ENCODE results near the gene LGALS1.

Gene LGALS1

GRCh38 chr22:37658133-37659065, 17.0 kb upstream of the LGALS1 start, which contains the start of gene PDXP:
TSS of gene PDXP (plus strand) at chr22:37658723. CDS start at chr22:37658783, 60 bp downstream.
- peak; percentile 97 for DNase-seq (ENCODE audit: low spot score)
- in situ Hi-C loops (cut with MboI; ENCODE audit: low sequenced_read_pairs, unreplicated experiment) = no loop called here
- TF ChIP-seq, protein P1, sequence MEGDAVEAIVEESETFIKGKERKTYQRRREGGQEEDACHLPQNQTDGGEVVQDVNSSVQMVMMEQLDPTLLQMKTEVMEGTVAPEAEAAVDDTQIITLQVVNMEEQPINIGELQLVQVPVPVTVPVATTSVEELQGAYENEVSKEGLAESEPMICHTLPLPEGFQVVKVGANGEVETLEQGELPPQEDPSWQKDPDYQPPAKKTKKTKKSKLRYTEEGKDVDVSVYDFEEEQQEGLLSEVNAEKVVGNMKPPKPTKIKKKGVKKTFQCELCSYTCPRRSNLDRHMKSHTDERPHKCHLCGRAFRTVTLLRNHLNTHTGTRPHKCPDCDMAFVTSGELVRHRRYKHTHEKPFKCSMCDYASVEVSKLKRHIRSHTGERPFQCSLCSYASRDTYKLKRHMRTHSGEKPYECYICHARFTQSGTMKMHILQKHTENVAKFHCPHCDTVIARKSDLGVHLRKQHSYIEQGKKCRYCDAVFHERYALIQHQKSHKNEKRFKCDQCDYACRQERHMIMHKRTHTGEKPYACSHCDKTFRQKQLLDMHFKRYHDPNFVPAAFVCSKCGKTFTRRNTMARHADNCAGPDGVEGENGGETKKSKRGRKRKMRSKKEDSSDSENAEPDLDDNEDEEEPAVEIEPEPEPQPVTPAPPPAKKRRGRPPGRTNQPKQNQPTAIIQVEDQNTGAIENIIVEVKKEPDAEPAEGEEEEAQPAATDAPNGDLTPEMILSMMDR (IDR thresholded peaks at IDR 0.05; ENCODE audit: borderline replicate concordance, control extremely low read depth, extremely low read depth, insufficient read depth, missing control alignments) = no peak

- TF ChIP-seq, protein P1 (IDR thresholded peaks at IDR 0.05; ENCODE audit: borderline replicate concordance, control extremely low read depth, extremely low read depth, insufficient read depth, missing control alignments) = no peak
- no peak for DNase-seq (ENCODE audit: low spot score)
- in situ Hi-C loops (cut with MboI; ENCODE audit: low sequenced_read_pairs, unreplicated experiment) = no loop called here
Measured at GRCh38 chr22:37659066-37659896, 16.2 kb upstream of the LGALS1 start.

DNA sequence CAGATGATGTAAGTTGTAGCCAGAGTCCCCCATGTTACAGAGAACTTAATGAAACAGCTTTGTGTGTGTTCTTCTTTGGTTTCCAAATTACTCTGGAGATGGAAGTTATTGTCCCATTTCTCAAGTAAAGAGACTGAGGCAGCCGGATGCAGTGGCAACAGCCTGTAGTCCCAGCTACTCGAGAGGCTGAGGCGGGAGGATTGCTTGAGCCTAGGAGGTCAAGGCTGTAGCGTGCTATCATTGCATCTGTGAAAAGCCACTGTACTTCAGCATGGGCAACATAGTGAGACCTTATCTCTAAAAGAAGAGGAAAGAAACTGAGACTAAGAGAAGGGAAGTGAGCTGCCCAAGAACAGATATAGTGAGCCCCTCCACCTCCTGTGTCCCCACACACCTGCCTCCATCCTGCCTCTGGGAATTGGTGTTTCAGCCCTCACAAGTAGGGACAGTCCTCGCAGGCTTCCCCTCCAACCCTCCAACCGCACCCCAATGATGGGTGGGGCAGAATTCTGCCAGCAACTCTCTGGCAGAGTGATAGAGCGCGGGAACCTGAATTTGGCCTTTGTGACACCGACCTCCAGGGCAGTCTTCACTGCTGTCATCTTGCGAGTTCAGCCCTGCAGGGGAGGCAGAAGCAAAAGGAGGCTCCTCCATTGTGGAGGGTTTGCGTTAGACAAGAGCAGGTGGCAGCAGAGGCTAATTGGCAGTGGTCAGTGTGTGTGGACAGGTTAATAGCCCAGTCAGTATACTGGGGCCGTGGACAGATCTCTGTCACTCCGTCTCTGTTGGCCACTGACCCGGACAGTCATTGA, 15.3 kb upstream of the LGALS1 start:
- in situ Hi-C loops (cut with MboI; ENCODE audit: low sequenced_read_pairs, unreplicated experiment) = no loop called here
- TF ChIP-seq, protein P1 (IDR thresholded peaks at IDR 0.05; ENCODE audit: borderline replicate concordance, control extremely low read depth, extremely low read depth, insufficient read depth, missing control alignments) = no peak
- no peak for DNase-seq (ENCODE audit: low spot score)

DNA sequence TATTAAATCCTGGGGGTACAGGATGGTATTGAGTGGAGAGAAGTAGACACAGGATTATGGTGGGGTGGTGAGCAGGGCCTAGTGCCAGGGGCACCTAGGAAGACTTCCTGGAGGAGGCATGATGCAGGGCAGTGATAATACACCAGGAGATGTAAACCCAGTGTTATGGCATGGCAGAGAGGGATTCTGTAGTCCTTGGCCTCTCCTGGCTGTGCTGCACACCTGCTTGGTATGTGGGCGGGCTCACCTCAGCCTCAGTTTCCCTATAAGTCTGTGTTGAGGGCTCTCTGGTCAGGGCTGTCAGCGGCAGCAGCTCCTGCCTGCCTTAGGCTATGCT, 14.8 kb upstream of the LGALS1 start:
- TF ChIP-seq, protein P1 (IDR thresholded peaks at IDR 0.05; ENCODE audit: borderline replicate concordance, control extremely low read depth, extremely low read depth, insufficient read depth, missing control alignments) = no peak
- in situ Hi-C loops (cut with MboI; ENCODE audit: low sequenced_read_pairs, unreplicated experiment) = no loop called here
- DNase-seq (ENCODE audit: low spot score) = no peak

- DNase-seq (ENCODE audit: low spot score) = no peak
- in situ Hi-C loops (cut with MboI; ENCODE audit: low sequenced_read_pairs, unreplicated experiment) = no loop called here
Measured at GRCh38 chr22:37661160-37661924, 14.1 kb upstream of the LGALS1 start.

More at GRCh38 chr22:37661160-37661924, 14.1 kb upstream of the LGALS1 start:
- TF ChIP-seq, protein P1 (IDR thresholded peaks at IDR 0.05; ENCODE audit: borderline replicate concordance, control extremely low read depth, extremely low read depth, insufficient read depth, missing control alignments) = peak; percentile 44
